ENCODE measurements around the gene GLI3.

GRCh38 chr7:42222125-42222524 is 14.9 kb downstream of the GLI3 start:
- TF ChIP-seq CTCF (IDR thresholded peaks at IDR 0.05): no peak
- TF ChIP-seq EZH2phosphoT487 (IDR thresholded peaks at IDR 0.05): no peak
- TF ChIP-seq EZH2 (IDR thresholded peaks at IDR 0.05): no peak

Data from neural progenitor cell (in vitro differentiated cells).